PC-3 (cell line): Measurements from ENCODE around the gene MRPL40.
"Not testable (repeated sequence)": the region's sequence is repeated elsewhere in the genome, so short reads cannot be mapped to it uniquely, and the experiment has no call there.

Source experiments
- CTCF ChIP-seq: fragments of 300-600 bp; sonication (generic); conservative IDR thresholded peaks from 2 replicates; pipeline ENCODE4 v1.5.1; 2017; ENCODE audit warnings: antibody characterized with exemption, low read depth, mild to moderate bottlenecking, low read length
- EZH2phosphoT487 ChIP-seq: fragments of 300-600 bp; sonication (generic); IDR thresholded peaks from 2 replicates; pipeline ENCODE4 v1.6.1; 2018; ENCODE audit warnings: mild to moderate bottlenecking, antibody characterized with exemption, low read length, borderline replicate concordance

GRCh38 chr22:19436444-19437161 is 4.3 kb downstream of the MRPL40 start:
- TF ChIP-seq CTCF, EZH2phosphoT487: not testable (repeated sequence)
